PC-9 (cell line): Measurements from ENCODE around the gene MRPL32. TPM values are rescaled to one million over a fixed set of nuclear protein-coding genes. Genes with fewer than 3 reads are reported as not detected.

Experiments
- BruUV-seq: library from RNA; stranded (reverse); fragments of 400-500 nt; replicated peaks from 2 replicates; lab custom pipeline; 2021; lab: Mats Ljungman, UMichigan
- CTCF ChIA-PET: fragments of 300-600 bp; sonication (Branson Sonifier 250); formaldehyde crosslinking; loops from one replicate; lab custom pipeline; 2022; ENCODE audit warnings: antibody characterized with exemption; lab: Charles Lee
- POLR2A ChIA-PET: fragments of 300-600 bp; sonication (Branson Sonifier 250); formaldehyde crosslinking; loops from one replicate; lab custom pipeline; 2022; ENCODE audit warnings: antibody characterized with exemption; ENCODE audit not compliant: unreplicated experiment; lab: Charles Lee
- DNase-seq, 2 experiments: peaks; one replicate each; pipeline versions ENCODE4 v3.0.0 to v3.0.0-alpha.2; 2015 to 2022; ENCODE audit warnings: mixed read lengths in 1 of 2
- H2AFZ ChIP-seq: fragments of 200-600 bp; sonication (generic); 2 replicates; pipeline ENCODE4 v1.8.1; 2017; ENCODE audit warnings: antibody characterized with exemption
- H3F3A ChIP-seq: fragments of 200-600 bp; sonication (generic); 2 replicates; pipeline ENCODE4 v1.8.1; 2017; ENCODE audit warnings: antibody characterized with exemption, mild to moderate bottlenecking, low read depth; ENCODE audit not compliant: insufficient read depth
- H3K27ac ChIP-seq: fragments of 200-600 bp; sonication (generic); 2 replicates; pipeline ENCODE4 v1.6.1; 2016; ENCODE audit warnings: mixed run types
- H3K27me3 ChIP-seq: fragments of 200-600 bp; sonication (generic); 2 replicates; pipeline ENCODE4 v1.6.1; 2016; ENCODE audit warnings: low read depth, mixed run types; ENCODE audit not compliant: insufficient read depth
- H3K36me3 ChIP-seq: fragments of 200-600 bp; sonication (generic); 2 replicates; pipeline ENCODE4 v1.6.1; 2016; ENCODE audit warnings: low read depth, mixed run types
- H3K4me1 ChIP-seq: fragments of 200-600 bp; sonication (generic); replicated peaks from 2 replicates; pipeline ENCODE4 v1.6.1; 2016; ENCODE audit warnings: mixed run types; ENCODE audit not compliant: insufficient read depth
- H3K4me2 ChIP-seq: fragments of 200-600 bp; sonication (generic); 2 replicates; pipeline ENCODE4 v1.6.1; 2017; ENCODE audit warnings: mixed run types
- H3K4me3 ChIP-seq: fragments of 200-600 bp; sonication (generic); 2 replicates; pipeline ENCODE4 v1.6.1; 2016; ENCODE audit warnings: mixed run types
- H3K79me2 ChIP-seq: fragments of 200-600 bp; sonication (generic); 2 replicates; pipeline ENCODE4 v1.6.1; 2017; ENCODE audit warnings: low read depth, mixed run types
- H3K9me2 ChIP-seq: fragments of 200-600 bp; sonication (generic); 2 replicates; pipeline ENCODE4 v1.8.1; 2017; ENCODE audit warnings: mild to moderate bottlenecking; ENCODE audit not compliant: insufficient read depth
- H3K9me3 ChIP-seq: fragments of 200-600 bp; sonication (generic); 2 replicates; pipeline ENCODE4 v1.8.1; 2016; ENCODE audit warnings: low read depth; ENCODE audit not compliant: insufficient read depth
- H4K20me1 ChIP-seq: fragments of 200-600 bp; sonication (generic); 2 replicates; pipeline ENCODE4 v1.8.1; 2017; ENCODE audit not compliant: insufficient read depth
- EZH2 ChIP-seq: fragments of 200-600 bp; sonication (generic); IDR thresholded peaks from 2 replicates; pipeline ENCODE4 v1.8.0; 2017; ENCODE audit warnings: antibody characterized with exemption, low read depth
- intact Hi-C: fragments of 100-400 bp; cut with micrococcal nuclease; formaldehyde crosslinking; loops from one replicate; pipeline ENCODE4 v1.10.0; 2022; ENCODE audit not compliant: unreplicated experiment
- total RNA-seq: library from RNA; stranded (reverse); gene quantifications from 2 replicates; pipeline ENCODE4 v1.2.3, GENCODE V29; 2021
- TF ChIP-seq, protein P1 (sequence below): fragments of 200-600 bp; sonication (generic); conservative IDR thresholded peaks from 2 replicates; pipeline ENCODE4 v1.6.1; 2017; ENCODE audit warnings: mixed run types, antibody characterized with exemption, mild to moderate bottlenecking, moderate library complexity

Gene MRPL32
- total RNA-seq, 1 experiment from 2014 or later: 50.6 TPM

- H3K4me1 ChIP-seq: no peaks in the 10 kb centered on the region
- intact Hi-C loops: no loop called here
- no peaks in the 10 kb centered on the region for H3K36me3 ChIP-seq
- ChIA-PET POLR2A (no interaction called here), CTCF (no interaction called here)
- H3K79me2 ChIP-seq: no peaks in the 10 kb centered on the region
- H3K9me3 ChIP-seq: no peaks in the 10 kb centered on the region
- H2AFZ ChIP-seq: no peak overlapping the region
- H3K9me2 ChIP-seq: peaks cover 6% of the 10 kb centered on the region; the same call in 1 of the 2 replicates
- H4K20me1 ChIP-seq: no peaks in the 10 kb centered on the region
- peaks cover 45% of the 10 kb centered on the region for H3K27me3 ChIP-seq
- no peak overlapping the region for H3K4me2 ChIP-seq
- BruUV-seq: no TSS peak
- H3F3A ChIP-seq: no peaks in the 10 kb centered on the region
- DNase-seq: no peak
- H3K4me3 ChIP-seq: no peak overlapping the region
- H3K27ac ChIP-seq: no peak overlapping the region
- TF ChIP-seq EZH2: no peak
- TF ChIP-seq, protein P1, sequence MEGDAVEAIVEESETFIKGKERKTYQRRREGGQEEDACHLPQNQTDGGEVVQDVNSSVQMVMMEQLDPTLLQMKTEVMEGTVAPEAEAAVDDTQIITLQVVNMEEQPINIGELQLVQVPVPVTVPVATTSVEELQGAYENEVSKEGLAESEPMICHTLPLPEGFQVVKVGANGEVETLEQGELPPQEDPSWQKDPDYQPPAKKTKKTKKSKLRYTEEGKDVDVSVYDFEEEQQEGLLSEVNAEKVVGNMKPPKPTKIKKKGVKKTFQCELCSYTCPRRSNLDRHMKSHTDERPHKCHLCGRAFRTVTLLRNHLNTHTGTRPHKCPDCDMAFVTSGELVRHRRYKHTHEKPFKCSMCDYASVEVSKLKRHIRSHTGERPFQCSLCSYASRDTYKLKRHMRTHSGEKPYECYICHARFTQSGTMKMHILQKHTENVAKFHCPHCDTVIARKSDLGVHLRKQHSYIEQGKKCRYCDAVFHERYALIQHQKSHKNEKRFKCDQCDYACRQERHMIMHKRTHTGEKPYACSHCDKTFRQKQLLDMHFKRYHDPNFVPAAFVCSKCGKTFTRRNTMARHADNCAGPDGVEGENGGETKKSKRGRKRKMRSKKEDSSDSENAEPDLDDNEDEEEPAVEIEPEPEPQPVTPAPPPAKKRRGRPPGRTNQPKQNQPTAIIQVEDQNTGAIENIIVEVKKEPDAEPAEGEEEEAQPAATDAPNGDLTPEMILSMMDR: no peak
Measured at GRCh38 chr7:42959549-42959948, 27.4 kb downstream of the MRPL32 start.

DNA sequence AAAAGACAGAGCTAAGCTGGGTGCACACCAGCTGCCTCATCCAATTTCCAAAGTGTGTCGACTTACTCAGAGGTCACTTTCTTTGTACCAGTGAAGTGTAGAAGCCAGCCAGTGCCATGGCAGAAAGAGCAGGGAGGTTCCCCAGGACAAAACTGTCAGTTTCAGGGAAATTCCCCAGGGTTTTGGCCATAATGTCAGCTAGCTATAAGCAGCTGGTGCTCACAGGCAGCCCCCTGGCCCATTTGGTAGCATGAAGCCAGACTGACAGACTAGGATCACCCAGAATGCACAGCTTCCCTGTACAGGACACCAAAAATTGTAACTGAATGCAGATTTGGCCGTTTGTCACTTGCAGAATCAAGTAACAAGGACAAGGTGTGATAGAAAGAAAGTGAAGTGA is 28.6 kb downstream of the MRPL32 start:
- intact Hi-C loops: no loop called here
- H3F3A ChIP-seq: no peaks in the 10 kb centered on the region
- H3K79me2 ChIP-seq: no peaks in the 10 kb centered on the region
- H3K9me3 ChIP-seq: no peaks in the 10 kb centered on the region
- no peak overlapping the region for H3K4me2 ChIP-seq
- POLR2A ChIA-PET: interaction anchor here (0.6 kb wide), 1 partner anchor 672 kb away, joined by 3 read pairs; no protein-coding TSS in a partner anchor
- DNase-seq: no peak
- no peak overlapping the region for H2AFZ ChIP-seq
- no peaks in the 10 kb centered on the region for H4K20me1 ChIP-seq
- TF ChIP-seq, protein P1: no peak
- TF ChIP-seq EZH2: no peak
- peaks cover 57% of the 10 kb centered on the region for H3K27me3 ChIP-seq
- H3K9me2 ChIP-seq: peaks cover 6% of the 10 kb centered on the region; the same call in 1 of the 2 replicates
- CTCF ChIA-PET: no interaction called here
- no peak overlapping the region for H3K4me3 ChIP-seq
- H3K27ac ChIP-seq: no peak overlapping the region
- H3K4me1 ChIP-seq: no peaks in the 10 kb centered on the region
- no TSS peak for BruUV-seq
- no peaks in the 10 kb centered on the region for H3K36me3 ChIP-seq

GRCh38 chr7:42961170-42961569 is 29.0 kb downstream of the MRPL32 start:
- H2AFZ ChIP-seq: no peak overlapping the region
- BruUV-seq: no TSS peak
- no peak for TF ChIP-seq EZH2
- TF ChIP-seq, protein P1: no peak
- ChIA-PET CTCF (no interaction called here), POLR2A (no interaction called here)
- no peaks in the 10 kb centered on the region for H4K20me1 ChIP-seq
- no peak for DNase-seq
- H3K9me2 ChIP-seq: peaks cover 6% of the 10 kb centered on the region; the same call in 1 of the 2 replicates
- no peak overlapping the region for H3K4me2 ChIP-seq
- no peak overlapping the region for H3K27ac ChIP-seq
- H3K27me3 ChIP-seq: peaks cover 57% of the 10 kb centered on the region
- no peaks in the 10 kb centered on the region for H3K9me3 ChIP-seq
- H3K36me3 ChIP-seq: no peaks in the 10 kb centered on the region
- no peak overlapping the region for H3K4me3 ChIP-seq
- intact Hi-C loops: no loop called here
- no peaks in the 10 kb centered on the region for H3F3A ChIP-seq
- no peaks in the 10 kb centered on the region for H3K4me1 ChIP-seq
- H3K79me2 ChIP-seq: no peaks in the 10 kb centered on the region
